GM21786 (cell line): ENCODE data around the gene TOGARAM2.

Experiments used
- ATAC-seq: cut with Tn5 transposase; IDR thresholded peaks from one replicate; pipeline ENCODE4 v1.9.1; 2021; ENCODE audit not compliant: unreplicated experiment

The TOGARAM2 gene

GRCh38 chr2:28981016-28981441, at the start of gene TOGARAM2:
Gene TOGARAM2 (plus strand): TSS chr2:28981298. CDS start chr2:28994835, 13,537 bp downstream.
- no peak for ATAC-seq

GRCh38 chr2:28934769-28935168, 46.3 kb upstream of the TOGARAM2 start:
- no peak for ATAC-seq

GRCh38 chr2:28941008-28941407, 40.1 kb upstream of the TOGARAM2 start:
- no peak for ATAC-seq

GRCh38 chr2:28944535-28945248, 36.4 kb upstream of the TOGARAM2 start:
- ATAC-seq = no peak

- ATAC-seq = no peak
Observed at GRCh38 chr2:28948160-28948559, 32.9 kb upstream of the TOGARAM2 start.

GRCh38 chr2:28949190-28949589, 31.9 kb upstream of the TOGARAM2 start:
- no peak for ATAC-seq

- ATAC-seq = no peak
Observed at GRCh38 chr2:28949617-28950305, 31.3 kb upstream of the TOGARAM2 start.

GRCh38 chr2:28950941-28951630, 30.0 kb upstream of the TOGARAM2 start:
- ATAC-seq = no peak

- no peak for ATAC-seq
Observed at GRCh38 chr2:28951910-28952835, 28.9 kb upstream of the TOGARAM2 start.

GRCh38 chr2:28952836-28953211, 28.3 kb upstream of the TOGARAM2 start:
- ATAC-seq = no peak

- no peak for ATAC-seq
Observed at GRCh38 chr2:28955467-28955866, 25.6 kb upstream of the TOGARAM2 start.

GRCh38 chr2:28956415-28956826, 24.7 kb upstream of the TOGARAM2 start:
- no peak for ATAC-seq

- no peak for ATAC-seq
Observed at GRCh38 chr2:28956890-28957289, 24.2 kb upstream of the TOGARAM2 start.

GRCh38 chr2:28958689-28959088, 22.4 kb upstream of the TOGARAM2 start:
- ATAC-seq = no peak

GRCh38 chr2:28960401-28960800, 20.7 kb upstream of the TOGARAM2 start:
- no peak for ATAC-seq

- ATAC-seq = no peak
Observed at GRCh38 chr2:28962505-28962904, 18.6 kb upstream of the TOGARAM2 start.

- ATAC-seq = no peak
Observed at GRCh38 chr2:28970464-28971160, 10.5 kb upstream of the TOGARAM2 start.

- ATAC-seq = no peak
Observed at GRCh38 chr2:28972778-28973335, 8.2 kb upstream of the TOGARAM2 start.

GRCh38 chr2:28974252-28974651, 6.8 kb upstream of the TOGARAM2 start:
- no peak for ATAC-seq

GRCh38 chr2:28975671-28976070, 5.4 kb upstream of the TOGARAM2 start:
- ATAC-seq = no peak
